Right lobe of liver (tissue), 6 donors: ENCODE measurements around the gene SIX2. TPM values are rescaled to one million over a fixed set of nuclear protein-coding genes. Genes with fewer than 3 reads are reported as not detected.
A peak's percentile ranks its signal among the peaks of the same experiment; 100 is the strongest.

Experiments
- ATAC-seq, 4 donors: fragments of 200-7000 bp; cut with Tn5 transposase; one replicate each; pipeline ENCODE4 v1.9.1; 2020; ENCODE audit warnings: mild to moderate bottlenecking in 4 of 4, moderate library complexity in 4 of 4
- DNase-seq, 3 donors: peaks; one replicate each; pipeline ENCODE4 v3.0.0-alpha.2; 2020
- H3K27ac ChIP-seq, 3 donors: fragments of 200-600 bp; one replicate each; pipeline ENCODE4 v1.8.0; 2022
- H3K27me3 ChIP-seq, 2 donors: fragments of 200-600 bp; one replicate each; pipeline ENCODE4 v1.8.0; 2022
- H3K36me3 ChIP-seq, 4 donors: fragments of 200-600 bp; sonication (generic) in 1 of 4; one replicate each; pipeline versions ENCODE4 v1.5.1 to v1.8.0; 2017 to 2022; ENCODE audit warnings: control low read depth in 1 of 4
- H3K4me1 ChIP-seq, 4 donors: fragments of 200-600 bp; sonication (generic) in 1 of 4; one replicate each; pipeline versions ENCODE4 v1.5.1 to v1.8.0; 2017 to 2022; ENCODE audit warnings: control low read depth in 1 of 4
- H3K4me3 ChIP-seq, 3 donors: fragments of 200-600 bp; one replicate each; pipeline ENCODE4 v1.8.0; 2022
- H3K9me3 ChIP-seq, 4 donors: fragments of 200-600 bp; sonication (generic) in 1 of 4; one replicate each; pipeline versions ENCODE4 v1.5.1 to v1.8.0; 2017 to 2022; ENCODE audit warnings: control low read depth in 1 of 4
- CTCF ChIP-seq, 4 donors: fragments of 200-600 bp in 3 of 4; fragments of 450-650 bp in 1 of 4; IDR thresholded peaks; one replicate each; pipeline versions ENCODE4 v1.5.1 to v1.8.0; 2016 to 2022; ENCODE audit warnings: antibody characterized with exemption in 4 of 4, mild to moderate bottlenecking in 2 of 4
- POLR2A ChIP-seq: fragments of 450-650 bp; IDR thresholded peaks from one replicate; pipeline ENCODE4 v1.6.1; 2017; ENCODE audit warnings: antibody characterized with exemption, mild to moderate bottlenecking
- whole genome bisulfite sequencing: methylation state at CpG from one replicate; pipeline ENCODE4 v1.1.6; 2018; ENCODE audit warnings: low coverage, low lambda C conversion rate; ENCODE audit not compliant: insufficient coverage; ENCODE audit errors: missing lambda C conversion rate; 5-methylcytosine and 5-hydroxymethylcytosine counted together
- intact Hi-C, 2 donors: fragments of 100-400 bp; cut with DNase I; formaldehyde crosslinking; loops; one replicate each; pipeline versions ENCODE4 v1.11.2 to v1.14.1; 2022
- total RNA-seq, 6 experiments: library from RNA; depleted of rRNA in 2 of 6; stranded (reverse); fragments of >200 nt in 2 of 6; fragmentation: NEBNext Ultra II Directional in 3 of 6; extraction: Animal tissue kit (Norgen Biotek cat#: 25700) in 3 of 6; gene quantifications; one replicate each; pipeline versions ENCODE4 v1.1.0 to v1.2.4, GENCODE V29; 2016 to 2023
- donor health status: DM: no; HTN: yes; CAD: no.
- donor health status: DM: no; HTN: no; CAD: no.
- donor health status: DM: no; HTN: no; CAD: no.
- donor health status: DM: no; HTN: yes; CAD: no.
- donor health status: DM: no; HTN: yes; CAD: no.

SIX2 gene
- total RNA-seq, 6 experiments from 2014 or later = not detected

- ATAC-seq (no peak), DNase-seq (no peak)
- WGBS = 62% methylated on average over 11 of the region's 11 CpGs
Measured at GRCh38 chr2:44979581-44979980, 29.7 kb downstream of the SIX2 start.

GRCh38 chr2:44975571-44976450 is 33.4 kb downstream of the SIX2 start:
- no peak for ATAC-seq
- H3K4me1 ChIP-seq = no peaks in the 10 kb centered on the region
- no peaks in the 10 kb centered on the region for H3K9me3 ChIP-seq
- H3K27me3 ChIP-seq = no peaks in the 10 kb centered on the region
- H3K27ac ChIP-seq = no peak overlapping the region
- WGBS = 57% methylated on average over 9 of the region's 24 CpGs
- no peak for TF ChIP-seq CTCF (IDR thresholded peaks at IDR 0.05)
- TF ChIP-seq POLR2A = no peak
- intact Hi-C loops = loop anchor here in 1 of 2 donors (5.0 kb wide), 1 partner anchor 521 kb away; no protein-coding TSS in a partner anchor
- no peak overlapping the region for H3K4me3 ChIP-seq
- no peak for DNase-seq
- H3K36me3 ChIP-seq = no peaks in the 10 kb centered on the region

More at GRCh38 chr2:44979581-44979980, 29.7 kb downstream of the SIX2 start:
- Histone ChIP-seq H3K4me1 (no peaks in the 10 kb centered on the region), H3K4me3 (no peak overlapping the region), H3K9me3 (no peaks in the 10 kb centered on the region), H3K36me3 (no peaks in the 10 kb centered on the region), H3K27me3 (no peaks in the 10 kb centered on the region), H3K27ac (no peak overlapping the region)
- intact Hi-C loops = loop anchor here in 1 of 2 donors (5.0 kb wide), 1 partner anchor 518 kb away; no protein-coding TSS in a partner anchor
- TF ChIP-seq CTCF (IDR thresholded peaks at IDR 0.05) (no peak), POLR2A (no peak)

- H3K9me3 ChIP-seq = no peaks in the 10 kb centered on the region
- intact Hi-C loops = no loop called here
- ATAC-seq = peak in 3 of 4 donors; percentile 18 to 40 (median 20)
- no peak overlapping the region for H3K27ac ChIP-seq
- H3K4me3 ChIP-seq = no peak overlapping the region
- no peaks in the 10 kb centered on the region for H3K27me3 ChIP-seq
- H3K4me1 ChIP-seq = no peaks in the 10 kb centered on the region
- 45% methylated on average over 6 of the region's 6 CpGs for WGBS
- no peaks in the 10 kb centered on the region for H3K36me3 ChIP-seq
- no peak for DNase-seq
- TF ChIP-seq POLR2A (no peak), CTCF (IDR thresholded peaks at IDR 0.05) (peak in 3 of 4 donors; percentile 21 to 33 (median 26))
Measured at GRCh38 chr2:44974064-44974715, 35.1 kb downstream of the SIX2 start.

- DNase-seq (no peak), ATAC-seq (no peak)
- intact Hi-C loops = no loop called here
- 15% methylated on average over 10 of the region's 11 CpGs for WGBS
- Histone ChIP-seq H3K27me3 (no peaks in the 10 kb centered on the region), H3K4me1 (no peaks in the 10 kb centered on the region), H3K36me3 (no peaks in the 10 kb centered on the region), H3K9me3 (no peaks in the 10 kb centered on the region), H3K4me3 (no peak overlapping the region), H3K27ac (no peak overlapping the region)
- no peak for TF ChIP-seq CTCF (IDR thresholded peaks at IDR 0.05)
Measured at GRCh38 chr2:44972771-44973535, 36.3 kb downstream of the SIX2 start.
